AG08396 (cell line): ENCODE data around the gene THRA.

ENCODE experiments used
- DNase-seq: peaks from one replicate; pipeline ENCODE4 v3.0.0; 2012; ENCODE audit warnings: low spot score, mixed read lengths

Gene THRA

DNA sequence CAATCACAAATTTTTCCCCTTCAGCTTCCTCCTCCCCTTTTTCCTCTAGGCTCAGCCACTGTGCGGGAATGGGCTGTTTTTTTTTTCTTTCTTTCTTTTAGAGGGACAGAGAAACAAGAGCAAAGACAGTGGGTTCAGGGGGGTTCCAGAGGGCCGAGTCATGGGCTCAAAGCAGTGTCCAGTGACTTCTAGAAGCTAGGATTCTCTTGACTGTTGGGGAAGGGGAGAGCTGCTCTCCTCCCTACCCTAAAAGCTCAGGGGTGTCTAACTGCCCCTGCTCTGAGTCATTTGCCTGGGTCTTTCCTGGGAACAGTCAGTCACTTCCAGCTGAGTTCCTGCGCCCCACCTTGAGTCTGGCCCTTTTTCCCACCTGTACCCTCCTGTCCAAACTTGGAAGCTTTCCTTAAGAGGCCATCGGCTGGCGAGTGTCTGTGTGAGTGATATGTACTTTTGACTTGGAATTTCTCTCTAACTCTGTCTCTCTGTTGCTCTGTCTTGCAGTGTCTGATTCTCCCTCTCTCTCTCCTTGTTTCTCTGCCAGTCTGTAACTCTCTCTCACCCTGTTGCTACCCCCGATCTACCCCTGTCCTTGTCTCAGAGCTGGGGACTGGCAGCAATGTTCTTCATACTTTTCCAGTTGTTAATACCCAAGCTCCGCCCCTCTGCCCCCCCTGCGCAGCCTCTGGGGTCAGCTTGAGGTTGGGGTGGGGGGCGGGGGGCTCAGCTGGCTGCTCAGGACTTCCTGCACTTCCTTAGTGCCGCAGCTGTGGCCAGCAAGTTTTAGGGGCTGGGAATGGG lies 2.4 kb downstream of the THRA start:
- DNase-seq, result no peak

DNA sequence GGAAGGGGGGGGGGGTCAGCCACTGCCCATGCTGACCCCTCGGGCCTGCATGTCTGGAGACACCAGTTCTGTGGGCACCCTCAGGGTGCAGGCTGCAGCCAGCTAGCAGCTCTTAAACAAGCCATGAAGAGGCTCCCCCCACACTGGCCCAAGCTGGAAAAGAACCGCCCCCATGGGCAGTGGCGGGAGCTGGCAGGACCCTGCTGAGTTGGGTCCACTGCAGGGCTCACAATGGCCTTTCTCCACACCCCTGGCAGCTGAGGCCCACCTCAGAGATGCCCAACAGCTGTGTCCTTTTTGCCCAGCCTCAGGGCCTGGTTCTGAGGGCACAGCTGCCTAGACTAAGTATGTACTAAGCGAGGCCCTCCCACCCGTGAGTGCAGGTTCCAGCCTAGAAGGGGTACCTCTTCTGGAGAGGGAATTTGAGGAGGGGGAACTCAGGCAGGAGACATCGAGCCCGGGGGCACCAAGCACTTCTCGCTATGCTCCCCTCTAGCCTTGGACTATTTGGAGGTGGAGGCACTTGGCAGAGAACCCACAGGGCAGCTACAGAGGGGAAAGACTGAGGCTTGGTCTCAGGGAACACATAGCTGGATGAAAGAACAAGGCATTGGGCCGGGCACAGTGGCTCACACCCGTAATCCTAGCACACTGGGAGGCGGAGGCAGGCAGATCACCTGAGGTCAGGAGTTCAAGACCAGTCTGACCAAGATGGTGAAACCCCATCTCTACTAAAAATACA lies 3.2 kb downstream of the THRA start:
- DNase-seq, result no peak

DNA sequence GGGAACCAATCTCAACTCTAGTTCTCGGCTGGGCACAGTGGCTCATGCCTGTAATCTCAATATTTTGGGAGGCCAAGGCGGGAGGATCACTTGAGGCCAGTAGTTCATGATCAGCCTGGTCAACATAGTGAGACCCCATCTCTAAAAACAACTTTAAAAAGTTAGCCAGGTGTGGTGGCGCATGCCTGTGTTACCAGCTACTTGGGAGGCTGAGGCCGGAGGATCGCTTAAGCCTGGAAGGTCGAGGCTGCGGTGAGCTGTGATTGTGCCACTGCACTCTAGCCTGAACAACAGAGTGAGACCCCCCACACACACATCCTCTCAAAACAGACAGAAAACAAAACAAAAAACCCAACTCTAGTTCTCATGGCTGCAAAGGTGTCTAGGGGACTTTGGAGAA lies 4.9 kb downstream of the THRA start:
- no peak for DNase-seq

DNA sequence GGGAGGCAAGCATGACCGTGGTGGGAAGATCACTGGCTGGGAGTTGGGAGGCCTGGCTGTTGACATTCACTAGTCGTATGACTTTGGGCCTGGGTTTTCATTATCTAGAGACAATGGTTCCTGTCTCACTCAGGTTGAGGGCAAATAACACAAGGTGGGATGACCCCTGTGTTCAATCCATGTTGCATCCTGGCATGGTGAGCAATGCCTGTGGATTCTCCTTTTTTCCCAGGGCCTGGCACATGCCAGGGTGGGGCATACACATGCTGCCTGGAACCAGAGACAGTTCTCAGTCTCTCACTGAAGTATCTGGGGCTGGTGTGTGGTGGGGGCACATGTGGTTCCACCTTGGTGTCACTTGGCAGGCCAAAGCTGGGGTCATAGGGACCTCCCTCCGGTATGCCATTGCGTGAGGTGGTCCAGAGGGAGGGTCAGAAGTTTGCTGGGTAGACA lies 5.4 kb downstream of the THRA start:
- DNase-seq, result no peak

DNA sequence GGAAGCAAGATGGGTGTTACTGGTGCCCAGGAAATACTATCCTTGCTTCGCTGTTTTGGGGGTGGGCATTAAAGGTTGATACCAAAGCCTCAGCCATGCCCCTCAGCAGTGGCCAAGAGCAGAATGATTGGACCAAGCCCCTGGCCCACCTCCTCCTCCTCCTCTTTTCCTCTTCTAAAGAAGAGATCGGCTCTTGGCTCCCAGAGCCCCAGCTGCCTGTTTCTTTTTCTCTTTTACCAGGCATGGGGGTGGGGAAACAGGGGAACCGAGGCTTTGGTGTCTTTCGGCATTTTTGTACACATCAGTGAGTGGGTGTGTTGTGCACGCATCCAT lies 5.8 kb downstream of the THRA start:
- DNase-seq, result no peak

DNA sequence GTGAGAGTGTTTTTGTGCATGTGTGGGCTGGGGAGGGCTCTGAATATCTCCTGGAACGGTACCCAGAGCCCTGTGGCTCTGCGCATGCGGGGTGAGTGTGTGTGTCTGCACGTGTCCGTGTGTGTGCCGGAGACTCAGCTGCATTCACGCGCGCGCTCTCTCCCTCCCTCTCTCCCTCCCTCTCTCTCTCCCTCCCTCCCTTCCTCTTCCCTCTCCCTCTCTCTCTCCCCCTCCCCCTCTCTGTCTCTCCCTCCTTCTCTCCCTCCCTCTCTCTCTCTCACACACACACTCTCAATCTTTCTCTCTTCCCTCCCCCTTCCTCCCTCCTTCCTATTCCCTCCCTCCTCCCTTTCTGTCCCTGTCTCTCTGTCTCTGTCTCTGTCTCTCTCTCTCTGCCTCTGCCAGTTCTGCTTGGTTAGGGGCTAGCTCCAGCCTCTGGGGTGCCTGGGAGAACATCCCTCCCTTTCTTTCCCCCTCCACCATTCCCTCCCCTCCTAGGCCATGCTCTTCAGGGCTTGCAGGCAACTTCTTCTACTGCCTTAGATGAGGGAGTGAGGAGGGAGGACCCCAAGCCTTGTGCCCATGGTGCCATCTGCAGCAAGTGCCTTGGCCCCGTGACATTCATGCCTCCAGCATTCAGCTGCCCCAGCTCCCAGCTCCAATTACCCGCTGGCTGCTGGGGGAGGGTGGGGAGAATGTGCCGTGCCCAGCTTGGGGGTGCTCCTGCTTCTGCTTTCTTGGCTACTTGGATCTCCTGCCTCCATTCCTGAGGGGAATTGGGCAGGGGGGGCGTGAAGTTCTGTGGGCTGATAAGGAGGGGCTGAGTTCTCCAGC lies 6.4 kb downstream of the THRA start:
- DNase-seq, result peak; percentile 83

DNA sequence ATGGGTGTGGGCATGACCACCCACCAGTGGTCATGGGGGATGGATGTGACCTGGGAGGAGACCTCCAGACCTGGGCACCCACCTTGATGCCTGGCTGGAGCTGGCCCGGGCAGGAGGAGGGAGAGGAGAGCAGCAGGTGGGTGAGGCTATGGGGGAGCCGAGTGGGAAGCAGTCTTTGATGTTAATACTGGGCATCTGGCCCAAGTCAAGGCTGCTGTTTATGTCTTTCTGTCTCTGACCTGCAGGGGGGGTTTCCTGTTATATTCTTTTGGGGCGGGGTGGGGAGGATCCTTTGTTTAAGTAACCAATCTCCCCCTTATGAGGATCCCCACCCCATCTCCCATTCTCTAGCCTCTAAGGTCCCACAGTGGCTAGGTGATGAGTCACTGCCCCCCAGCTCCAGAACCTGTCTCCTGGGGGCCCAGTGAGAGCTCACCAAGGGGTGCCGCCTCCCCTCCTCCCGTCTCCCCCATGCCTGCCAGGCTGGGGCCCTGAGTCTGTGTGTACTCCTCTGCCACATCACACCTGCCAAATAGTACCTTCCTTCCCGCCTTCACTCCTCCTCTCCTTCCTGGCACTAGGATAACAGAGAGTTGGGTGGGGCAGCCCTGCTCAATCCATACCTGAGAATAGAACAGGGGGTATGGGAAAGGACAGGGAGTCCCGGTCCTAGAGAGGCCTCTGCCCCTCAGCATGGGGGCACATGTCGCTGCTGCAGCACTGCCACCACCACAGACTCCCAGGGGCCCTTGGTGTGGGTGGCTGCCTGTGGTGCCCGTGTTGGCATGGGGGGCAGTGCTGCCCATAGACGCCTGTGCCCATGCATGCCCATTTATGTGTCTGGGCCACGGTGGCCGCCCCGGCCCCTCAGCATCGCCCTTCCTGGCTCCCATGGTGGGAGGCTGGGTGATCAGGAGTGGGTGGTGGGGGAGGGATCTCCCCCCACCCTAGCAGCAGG lies 7.3 kb downstream of the THRA start:
- DNase-seq, result no peak

DNA sequence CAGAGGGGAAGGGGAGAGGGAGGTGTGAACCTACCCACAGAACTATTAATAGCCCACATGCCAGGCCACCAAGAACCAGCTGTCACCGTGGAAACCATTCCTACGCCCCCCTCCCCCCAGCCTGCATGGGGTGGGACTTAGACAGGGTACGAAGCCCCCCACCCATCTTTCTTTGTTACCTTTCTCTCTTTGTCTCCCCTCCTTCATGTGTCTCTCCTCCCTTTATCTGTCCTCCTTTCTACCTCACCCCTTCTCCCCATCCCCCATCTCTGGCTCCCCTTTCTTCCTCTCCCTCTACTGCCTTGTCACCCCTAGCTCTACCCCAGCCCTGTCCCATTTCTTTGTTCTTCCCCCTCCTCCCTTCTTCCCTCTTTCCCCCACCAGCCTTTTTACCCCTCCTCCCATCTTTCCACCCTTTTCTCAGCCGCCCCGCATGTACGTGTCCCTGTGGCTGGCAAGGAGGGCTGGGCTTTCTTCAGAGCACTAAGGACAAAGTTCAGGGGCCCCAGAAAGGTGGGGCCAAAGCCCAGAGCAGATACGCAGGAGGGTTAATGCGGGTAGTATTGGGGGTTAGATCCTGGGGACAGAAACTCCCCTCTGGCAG lies 8.0 kb downstream of the THRA start:
- DNase-seq, result no peak

DNA sequence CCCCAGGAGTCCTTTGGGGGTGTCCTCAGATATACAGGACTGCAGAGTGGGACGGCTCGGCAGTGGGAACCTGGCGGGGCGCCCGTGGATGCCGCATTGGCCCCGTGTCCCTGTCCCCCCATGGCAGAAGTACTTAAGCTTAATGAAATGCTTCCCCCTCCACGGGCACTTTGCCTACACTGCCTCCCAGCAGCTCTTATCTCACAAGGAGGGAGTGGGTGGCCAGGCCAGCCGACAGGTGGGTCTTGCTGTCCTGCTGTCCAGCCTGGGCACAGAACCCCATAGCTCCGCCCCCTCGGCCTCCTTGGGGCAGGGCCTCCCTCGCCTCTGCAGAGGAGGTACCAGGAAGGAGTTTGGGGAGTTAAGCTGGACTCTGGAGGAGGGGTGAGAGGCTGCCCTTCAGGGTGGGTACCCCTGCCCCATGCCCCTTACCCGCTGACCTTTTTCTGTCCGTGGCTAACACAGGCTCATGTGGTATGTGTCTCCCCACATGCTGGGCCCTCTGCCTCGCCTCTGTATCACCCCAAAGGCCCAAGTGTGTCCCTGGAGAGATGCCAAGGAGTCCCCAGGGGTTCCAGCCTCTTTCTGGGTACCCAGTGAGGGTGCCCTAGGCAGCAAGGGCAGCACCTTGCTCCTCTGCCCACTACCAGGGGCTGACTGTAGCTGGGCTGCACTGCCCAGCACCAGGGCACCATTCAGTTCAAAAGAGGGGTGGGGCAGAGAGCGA lies 8.7 kb downstream of the THRA start:
- DNase-seq, result no peak

DNA sequence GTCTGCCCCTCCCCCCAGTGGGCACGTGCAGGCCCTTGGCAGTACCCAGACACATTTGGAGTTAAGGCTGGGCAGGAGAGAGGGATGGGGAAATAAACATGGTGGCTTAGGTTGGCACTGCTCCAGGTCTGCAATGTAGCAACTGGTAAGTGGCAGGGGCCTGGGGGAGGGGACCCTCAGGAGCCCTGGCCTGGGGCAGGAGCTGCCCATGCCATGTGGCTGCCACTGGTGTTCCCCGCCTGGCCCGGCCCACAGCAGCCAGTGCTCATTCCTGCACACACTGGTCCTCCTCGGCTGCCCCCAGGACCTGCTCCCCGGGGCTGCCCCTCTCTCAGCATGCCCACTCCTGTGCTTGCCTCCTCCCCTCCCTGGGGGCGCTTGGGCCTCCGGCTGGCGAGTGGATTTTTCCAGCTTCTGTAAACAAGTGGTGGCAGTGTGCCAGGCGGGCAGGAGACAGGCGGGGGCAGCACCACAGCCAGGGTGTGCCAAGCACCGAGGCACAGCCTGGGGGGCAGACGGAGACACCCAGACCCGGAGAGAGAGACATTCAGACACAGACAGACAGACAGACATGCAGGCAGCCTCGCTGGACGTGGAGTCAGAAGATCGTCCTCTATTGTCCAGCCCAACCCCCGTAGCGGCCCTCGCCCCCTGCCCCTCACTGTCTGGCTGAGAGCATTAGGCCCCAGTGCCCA lies 9.4 kb downstream of the THRA start:
- DNase-seq, result no peak

DNA sequence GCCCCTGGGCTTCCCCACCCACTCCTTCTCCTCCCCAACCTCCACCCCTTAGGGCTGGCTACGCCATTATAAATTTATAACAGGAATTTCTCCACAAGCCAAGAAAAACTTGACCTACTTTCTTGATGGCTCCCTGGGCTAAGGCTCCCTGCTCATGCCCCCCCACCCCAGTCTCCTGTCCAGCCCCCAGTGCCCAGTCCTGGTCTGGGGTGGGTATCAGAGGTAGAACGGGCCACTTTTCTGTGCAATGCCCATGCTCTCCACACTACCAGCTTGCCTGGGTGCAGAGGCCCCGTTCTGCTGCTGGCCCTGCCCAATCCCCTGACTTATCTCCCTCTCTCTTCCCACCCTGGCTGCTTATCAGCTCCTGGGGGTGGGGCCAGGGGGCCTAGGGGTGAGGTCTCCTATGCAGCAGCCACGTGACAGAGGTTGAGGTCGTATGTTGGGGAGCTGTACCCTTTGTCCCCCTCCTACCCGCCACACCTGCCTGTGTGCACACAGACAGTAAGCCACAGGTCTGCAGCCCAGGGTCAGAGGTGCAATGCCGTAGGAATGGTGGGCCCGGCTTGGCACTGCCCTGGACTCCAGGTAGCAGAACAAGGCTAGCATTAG lies 10.1 kb downstream of the THRA start:
- DNase-seq, result no peak

DNA sequence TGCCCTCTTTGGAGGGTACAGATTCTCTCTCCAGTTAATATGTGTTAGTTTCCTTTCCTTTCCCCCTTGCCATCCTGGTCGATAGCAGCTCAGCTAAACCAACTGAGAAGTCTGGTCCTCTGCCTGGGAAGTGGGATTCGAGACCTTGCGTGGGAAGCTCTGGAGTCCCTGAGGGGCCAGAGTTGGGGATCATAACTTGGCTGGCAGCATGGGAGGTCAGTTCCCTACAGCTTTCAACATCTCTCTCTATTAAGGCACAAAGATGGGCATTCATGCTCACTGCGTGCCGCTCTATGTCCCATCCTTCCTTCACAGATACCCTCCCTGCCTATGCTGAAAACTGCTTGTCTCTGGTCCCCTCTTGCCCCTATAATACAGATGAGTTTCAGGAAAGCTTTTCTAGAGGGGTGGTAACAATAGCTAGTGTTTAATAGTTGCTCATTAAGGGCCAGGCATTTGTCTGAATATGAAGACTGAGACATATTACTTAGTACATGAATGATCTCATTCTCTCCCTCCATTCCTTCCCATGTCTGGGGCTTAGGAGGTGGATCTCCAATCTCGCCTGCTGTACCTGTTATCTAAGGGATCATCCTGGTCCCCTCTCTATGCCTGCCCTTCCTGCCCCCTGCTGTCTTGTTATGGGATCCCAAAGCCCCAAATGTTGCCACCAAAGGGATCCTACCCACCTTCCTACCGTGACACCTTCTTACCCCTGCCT lies 10.8 kb downstream of the THRA start:
- no peak for DNase-seq

DNA sequence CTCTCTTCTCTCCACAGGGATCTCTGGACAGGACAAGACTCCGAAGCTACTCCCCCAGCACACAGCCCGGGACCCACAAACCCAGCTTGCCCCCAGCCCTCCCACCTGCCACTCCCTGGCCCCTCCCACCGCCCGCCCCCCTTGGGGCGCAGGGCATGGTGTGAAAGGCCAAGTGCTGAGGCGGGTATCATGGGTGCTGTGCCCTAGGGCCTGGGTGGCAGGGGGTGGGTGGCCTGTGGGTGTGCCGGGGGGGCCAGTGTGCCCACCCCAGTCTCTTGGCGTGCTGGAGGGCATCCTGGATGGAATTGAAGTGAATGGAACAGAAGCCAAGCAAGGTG lies 11.4 kb downstream of the THRA start:
- DNase-seq, result no peak

DNA sequence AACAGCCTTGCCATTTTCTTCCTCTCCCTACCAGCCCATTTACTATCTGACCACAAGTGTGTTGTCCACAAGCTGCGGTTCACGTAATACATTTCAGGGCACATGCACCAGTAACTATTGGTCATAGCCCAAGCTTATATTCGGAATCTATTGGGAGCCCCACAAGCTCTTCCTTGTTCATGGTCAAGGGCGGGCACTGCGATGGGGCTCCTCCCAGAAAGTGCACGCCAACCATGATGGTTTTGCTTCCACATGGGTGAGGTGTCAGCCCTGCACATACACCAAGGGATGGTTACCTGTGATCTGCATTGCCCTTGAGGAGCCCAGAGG lies 12.1 kb downstream of the THRA start:
- no peak for DNase-seq

DNA sequence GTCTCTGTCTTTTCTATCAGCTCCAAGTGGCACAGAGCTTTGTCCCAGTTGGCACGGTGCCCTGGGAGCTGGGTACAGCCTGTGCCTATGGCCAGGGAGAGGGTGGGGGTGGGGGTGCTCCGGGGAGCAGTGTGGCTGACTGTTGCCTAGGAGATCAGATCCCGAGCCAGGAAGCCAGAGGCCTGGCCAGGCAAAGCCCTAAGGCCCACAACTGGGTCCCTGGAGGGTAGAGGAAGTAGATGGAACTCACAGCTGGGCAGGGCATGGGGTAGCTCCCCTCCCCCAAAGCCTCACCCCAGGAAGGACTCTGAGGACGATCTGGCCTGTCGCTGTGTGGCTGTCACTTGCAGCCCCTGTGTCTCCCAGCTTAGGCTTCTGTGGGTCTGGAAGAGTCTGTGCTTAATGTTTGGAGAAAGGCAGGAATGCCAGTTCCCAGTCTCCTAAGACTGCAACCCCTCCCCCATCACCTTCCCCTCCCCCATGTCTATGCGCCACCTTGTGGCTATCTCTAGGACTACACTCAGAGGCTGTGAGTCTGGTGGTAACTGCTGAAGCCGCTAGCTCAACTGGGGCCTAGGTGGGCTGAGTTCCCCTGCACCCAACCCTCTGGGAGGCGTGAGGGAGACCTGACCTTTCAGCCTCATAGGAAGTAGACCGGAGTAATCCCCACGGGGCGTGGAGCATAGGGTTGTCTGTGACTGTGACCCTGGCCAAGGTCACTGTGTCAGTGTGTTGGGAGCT lies 12.6 kb downstream of the THRA start:
- peak; percentile 67 for DNase-seq

DNA sequence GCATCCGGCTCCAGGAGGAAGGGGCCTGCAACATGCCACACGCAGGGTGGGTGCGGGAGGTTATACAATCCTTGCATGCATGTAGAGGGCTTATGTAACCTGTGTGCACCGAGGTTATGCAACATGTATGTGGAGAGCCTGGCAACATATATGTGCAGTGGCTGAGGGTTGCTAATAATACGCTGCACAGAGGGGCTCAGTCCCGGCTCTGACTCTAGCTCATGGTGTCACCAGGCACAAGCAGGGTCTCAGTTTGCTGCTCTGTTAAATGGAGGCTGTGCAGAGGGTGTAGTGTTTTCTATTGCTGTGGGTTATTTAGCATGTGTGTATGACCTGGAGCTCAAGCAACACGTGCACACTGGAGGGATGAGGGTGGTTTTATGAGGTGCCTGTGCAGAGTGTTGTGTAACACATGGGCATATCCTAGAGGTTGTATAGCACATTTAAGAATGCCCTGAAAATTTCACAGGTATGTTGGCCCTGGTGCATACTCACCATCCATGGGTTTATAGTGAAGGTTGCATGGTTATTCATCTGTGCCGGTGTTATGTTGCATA lies 13.3 kb downstream of the THRA start:
- DNase-seq, result no peak

DNA sequence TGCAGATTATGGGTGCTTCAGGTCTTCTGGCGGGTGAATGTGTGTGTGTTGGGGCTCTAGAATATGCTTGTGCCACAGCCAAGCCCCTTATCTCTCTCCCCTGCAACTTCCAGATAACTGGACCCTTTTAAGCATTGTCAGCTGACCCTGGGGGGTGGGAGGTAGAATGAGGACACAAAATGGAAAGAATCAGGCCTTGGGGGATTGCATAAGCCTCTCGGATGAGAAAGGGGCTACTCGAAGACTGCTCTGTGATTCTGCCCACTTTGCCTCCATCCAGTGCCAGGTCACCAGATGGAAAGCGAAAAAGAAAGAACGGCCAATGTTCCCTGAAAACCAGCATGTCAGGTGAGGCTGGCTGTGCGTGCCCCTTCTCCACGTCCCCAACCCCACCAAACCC lies 13.8 kb downstream of the THRA start:
- DNase-seq, result no peak

DNA sequence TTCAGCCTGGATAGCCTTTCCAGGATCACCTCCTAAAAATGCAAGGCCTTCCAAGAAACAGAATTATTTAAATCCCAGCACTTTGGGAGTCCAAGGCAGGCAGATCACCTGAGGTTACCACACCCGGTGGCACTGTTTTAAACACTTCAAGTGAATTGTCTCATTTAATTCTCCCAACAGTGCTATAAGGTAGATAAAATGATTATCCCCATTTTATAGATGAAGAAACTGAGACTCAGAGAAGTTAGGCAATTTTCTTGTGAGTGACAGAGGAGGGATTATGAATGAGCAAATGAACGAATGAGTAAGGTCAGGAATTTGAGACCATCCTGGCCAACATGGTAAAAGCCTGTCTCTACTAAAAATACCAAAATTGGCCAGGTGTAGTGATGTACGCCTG lies 16.8 kb downstream of the THRA start:
- DNase-seq, result no peak
